Activated naive CD4-positive, alpha-beta T cell treated with anti-CD3 and anti-CD28 coated beads for 36 hours (primary cell): ENCODE data around the gene KANSL1. TPM values are rescaled to one million over a fixed set of nuclear protein-coding genes. Genes with fewer than 3 reads are reported as not detected.

ENCODE experiments used
- CTCF ChIA-PET: fragments of 350-600 bp; sonication (Branson Sonifier 250); formaldehyde crosslinking; loops from one replicate; lab custom pipeline; 2021; ENCODE audit warnings: antibody characterized with exemption; lab: Charles Lee
- DNase-seq: peaks from one replicate; pipeline ENCODE4 v3.0.0-alpha.2; 2020
- H3K27ac Mint-ChIP-seq: one replicate; pipeline ENCODE4 v1.8.0; 2021; ENCODE audit warnings: mild to moderate bottlenecking, mixed read lengths
- H3K27me3 Mint-ChIP-seq: one replicate; pipeline ENCODE4 v1.8.0; 2021; ENCODE audit warnings: low read depth, mixed read lengths
- H3K36me3 Mint-ChIP-seq: one replicate; pipeline ENCODE4 v1.8.0; 2021; ENCODE audit warnings: low read depth, mixed read lengths
- H3K4me1 Mint-ChIP-seq: one replicate; pipeline ENCODE4 v1.8.0; 2021; ENCODE audit warnings: low read depth, mixed read lengths
- H3K4me3 Mint-ChIP-seq: one replicate; pipeline ENCODE4 v1.8.0; 2021; ENCODE audit warnings: mild to moderate bottlenecking, moderate library complexity, mixed read lengths
- H3K9me3 Mint-ChIP-seq: one replicate; pipeline ENCODE4 v1.8.0; 2021; ENCODE audit warnings: mixed read lengths
- intact Hi-C: fragments of 100-400 bp; cut with micrococcal nuclease; formaldehyde crosslinking; loops from one replicate; pipeline ENCODE4 v1.15.1; 2023
- total RNA-seq, 2 experiments: library from RNA; stranded (reverse); gene quantifications; one replicate each; pipeline ENCODE4 v1.2.3, GENCODE V29; 2021

The KANSL1 gene
- total RNA-seq, 2 experiments from 2014 or later, result 64.3 to 64.5 TPM

GRCh38 chr17:45997166-45997565, 196.1 kb downstream of the KANSL1 start:
- H3K4me1 Mint-ChIP-seq, result no peaks in the 10 kb centered on the region
- H3K27ac Mint-ChIP-seq, result no peak overlapping the region
- H3K9me3 Mint-ChIP-seq, result no peaks in the 10 kb centered on the region
- no peak overlapping the region for H3K4me3 Mint-ChIP-seq
- intact Hi-C loops, result no loop called here
- no peak for DNase-seq
- no peaks in the 10 kb centered on the region for H3K27me3 Mint-ChIP-seq
- no peaks in the 10 kb centered on the region for H3K36me3 Mint-ChIP-seq
- CTCF ChIA-PET, result interaction anchor here (0.6 to 1.1 kb wide), 2 partner anchors 49 to 55 kb away, joined by 3 to 4 read pairs; no protein-coding TSS in a partner anchor

- no peak overlapping the region for H3K27ac Mint-ChIP-seq
- intact Hi-C loops, result no loop called here
Measured at GRCh38 chr17:45996282-45996937, 196.8 kb downstream of the KANSL1 start.

GRCh38 chr17:45995627-45996270, 197.5 kb downstream of the KANSL1 start:
- no peak for DNase-seq
- H3K9me3 Mint-ChIP-seq, result no peaks in the 10 kb centered on the region
- no peaks in the 10 kb centered on the region for H3K36me3 Mint-ChIP-seq
- no peaks in the 10 kb centered on the region for H3K4me1 Mint-ChIP-seq
- intact Hi-C loops, result no loop called here
- H3K4me3 Mint-ChIP-seq, result no peak overlapping the region
- H3K27me3 Mint-ChIP-seq, result no peaks in the 10 kb centered on the region
- CTCF ChIA-PET, result interaction anchor here (0.6 to 0.9 kb wide), 2 partner anchors 116 to 217 kb away, joined by 3 read pairs; no protein-coding TSS in a partner anchor
- H3K27ac Mint-ChIP-seq, result no peak overlapping the region

More at GRCh38 chr17:45996282-45996937, 196.8 kb downstream of the KANSL1 start:
- H3K9me3 Mint-ChIP-seq, result no peaks in the 10 kb centered on the region
- no peaks in the 10 kb centered on the region for H3K36me3 Mint-ChIP-seq
- DNase-seq, result no peak
- no peaks in the 10 kb centered on the region for H3K27me3 Mint-ChIP-seq
- CTCF ChIA-PET, result no interaction called here
- no peaks in the 10 kb centered on the region for H3K4me1 Mint-ChIP-seq
- H3K4me3 Mint-ChIP-seq, result no peak overlapping the region

- intact Hi-C loops, result no loop called here
- no peaks in the 10 kb centered on the region for H3K36me3 Mint-ChIP-seq
- DNase-seq, result no peak
- H3K4me1 Mint-ChIP-seq, result no peaks in the 10 kb centered on the region
- H3K27me3 Mint-ChIP-seq, result no peaks in the 10 kb centered on the region
- CTCF ChIA-PET, result interaction anchor here (0.6 to 0.9 kb wide), 2 partner anchors 116 to 218 kb away, joined by 3 read pairs; no protein-coding TSS in a partner anchor
- no peak overlapping the region for H3K4me3 Mint-ChIP-seq
- no peaks in the 10 kb centered on the region for H3K9me3 Mint-ChIP-seq
- no peak overlapping the region for H3K27ac Mint-ChIP-seq
Measured at GRCh38 chr17:45994987-45995386, 198.2 kb downstream of the KANSL1 start.

GRCh38 chr17:45993962-45994627, 199.1 kb downstream of the KANSL1 start:
- intact Hi-C loops, result no loop called here
- no peak overlapping the region for H3K27ac Mint-ChIP-seq

GRCh38 chr17:45992904-45993303, 200.3 kb downstream of the KANSL1 start:
- intact Hi-C loops, result no loop called here
- Mint-ChIP-seq H3K27me3 (no peaks in the 10 kb centered on the region), H3K4me3 (no peak overlapping the region), H3K36me3 (no peaks in the 10 kb centered on the region), H3K27ac (no peak overlapping the region), H3K4me1 (no peaks in the 10 kb centered on the region), H3K9me3 (no peaks in the 10 kb centered on the region)
- CTCF ChIA-PET, result no interaction called here
- no peak for DNase-seq

More at GRCh38 chr17:45993962-45994627, 199.1 kb downstream of the KANSL1 start:
- Mint-ChIP-seq H3K4me3 (no peak overlapping the region), H3K4me1 (no peaks in the 10 kb centered on the region), H3K9me3 (no peaks in the 10 kb centered on the region), H3K27me3 (no peaks in the 10 kb centered on the region), H3K36me3 (no peaks in the 10 kb centered on the region)
- CTCF ChIA-PET, result no interaction called here
- DNase-seq, result no peak

- no peaks in the 10 kb centered on the region for H3K27me3 Mint-ChIP-seq
- no peak overlapping the region for H3K27ac Mint-ChIP-seq
- CTCF ChIA-PET, result no interaction called here
- no peaks in the 10 kb centered on the region for H3K36me3 Mint-ChIP-seq
- no peak overlapping the region for H3K4me3 Mint-ChIP-seq
- no peaks in the 10 kb centered on the region for H3K4me1 Mint-ChIP-seq
- intact Hi-C loops, result no loop called here
- no peak for DNase-seq
- H3K9me3 Mint-ChIP-seq, result no peaks in the 10 kb centered on the region
Measured at GRCh38 chr17:45992175-45992574, 201.1 kb downstream of the KANSL1 start.

GRCh38 chr17:45991341-45991740, 201.9 kb downstream of the KANSL1 start:
- no peaks in the 10 kb centered on the region for H3K36me3 Mint-ChIP-seq
- no peaks in the 10 kb centered on the region for H3K27me3 Mint-ChIP-seq
- CTCF ChIA-PET, result interaction anchor here (1.9 kb wide), 1 partner anchor 12 kb away, joined by 6 read pairs; no protein-coding TSS in a partner anchor
- H3K4me1 Mint-ChIP-seq, result no peaks in the 10 kb centered on the region
- intact Hi-C loops, result no loop called here
- no peak for DNase-seq
- H3K9me3 Mint-ChIP-seq, result no peaks in the 10 kb centered on the region
- H3K4me3 Mint-ChIP-seq, result no peak overlapping the region
- no peak overlapping the region for H3K27ac Mint-ChIP-seq

- Mint-ChIP-seq H3K36me3 (no peaks in the 10 kb centered on the region), H3K27ac (no peak overlapping the region), H3K27me3 (no peaks in the 10 kb centered on the region), H3K4me1 (no peaks in the 10 kb centered on the region), H3K9me3 (no peaks in the 10 kb centered on the region), H3K4me3 (no peak overlapping the region)
- CTCF ChIA-PET, result interaction anchor here (0.6 to 1.9 kb wide), 3 partner anchors 11 to 1310 kb away, joined by 5 to 6 read pairs (median 6); no protein-coding TSS in a partner anchor
- intact Hi-C loops, result no loop called here
- no peak for DNase-seq
Measured at GRCh38 chr17:45990886-45991285, 202.3 kb downstream of the KANSL1 start.

GRCh38 chr17:45989759-45990158, 203.5 kb downstream of the KANSL1 start:
- DNase-seq, result no peak
- Mint-ChIP-seq H3K4me3 (no peak overlapping the region), H3K27me3 (no peaks in the 10 kb centered on the region), H3K36me3 (no peaks in the 10 kb centered on the region), H3K9me3 (no peaks in the 10 kb centered on the region), H3K4me1 (no peaks in the 10 kb centered on the region), H3K27ac (no peak overlapping the region)
- intact Hi-C loops, result no loop called here
- CTCF ChIA-PET, result interaction anchor here (1.8 to 1.9 kb wide), 2 partner anchors 12 to 13 kb away, joined by 6 read pairs; no protein-coding TSS in a partner anchor

GRCh38 chr17:45987706-45988105, 205.5 kb downstream of the KANSL1 start:
- Mint-ChIP-seq H3K9me3 (no peaks in the 10 kb centered on the region), H3K27me3 (no peaks in the 10 kb centered on the region), H3K36me3 (no peaks in the 10 kb centered on the region), H3K27ac (no peak overlapping the region), H3K4me3 (no peak overlapping the region), H3K4me1 (no peaks in the 10 kb centered on the region)
- no peak for DNase-seq
- intact Hi-C loops, result no loop called here
- CTCF ChIA-PET, result no interaction called here

- CTCF ChIA-PET, result no interaction called here
- Mint-ChIP-seq H3K4me3 (no peak overlapping the region), H3K27ac (no peak overlapping the region), H3K9me3 (no peaks in the 10 kb centered on the region), H3K27me3 (no peaks in the 10 kb centered on the region), H3K36me3 (no peaks in the 10 kb centered on the region), H3K4me1 (no peaks in the 10 kb centered on the region)
- intact Hi-C loops, result no loop called here
- DNase-seq, result no peak
Measured at GRCh38 chr17:45986056-45986455, 207.2 kb downstream of the KANSL1 start.
